Stimulated activated CD4-positive, alpha-beta T cell treated with anti-CD3 and anti-CD28 coated beads, Interleukin-15, amount 100 ng/mL, for 48 hours (primary cell): ENCODE measurements around the gene SPNS3.

Source experiments
- DNase-seq, 2 donors: peaks; one replicate each; pipeline ENCODE4 v3.0.0-alpha.2; 2020; ENCODE audit warnings: low read depth in 2 of 2

The SPNS3 gene

GRCh38 chr17:4426499-4427208, 7.1 kb upstream of the SPNS3 start:
- DNase-seq = no peak

DNA sequence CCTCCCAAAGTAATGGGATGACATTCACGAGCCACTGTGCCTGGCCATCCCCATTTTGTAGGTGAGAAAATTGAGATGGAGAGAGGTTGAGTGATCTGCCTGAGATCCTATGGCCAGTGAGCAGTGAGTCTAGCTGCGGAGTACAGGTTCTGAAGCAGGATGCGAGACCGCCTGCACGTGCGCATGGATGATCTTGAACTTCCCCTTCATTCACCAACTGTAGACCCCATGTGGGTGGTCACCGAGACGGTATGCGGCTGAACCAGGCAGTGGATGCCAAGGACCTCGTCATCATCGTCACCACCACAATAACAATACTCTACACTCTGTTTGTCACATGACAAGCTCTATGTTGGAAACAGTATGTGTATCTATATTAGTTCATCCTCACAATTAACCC, 6.2 kb upstream of the SPNS3 start:
- DNase-seq = no peak

GRCh38 chr17:4436381-4436780, 2.6 kb downstream of the SPNS3 start:
- DNase-seq = no peak

DNA sequence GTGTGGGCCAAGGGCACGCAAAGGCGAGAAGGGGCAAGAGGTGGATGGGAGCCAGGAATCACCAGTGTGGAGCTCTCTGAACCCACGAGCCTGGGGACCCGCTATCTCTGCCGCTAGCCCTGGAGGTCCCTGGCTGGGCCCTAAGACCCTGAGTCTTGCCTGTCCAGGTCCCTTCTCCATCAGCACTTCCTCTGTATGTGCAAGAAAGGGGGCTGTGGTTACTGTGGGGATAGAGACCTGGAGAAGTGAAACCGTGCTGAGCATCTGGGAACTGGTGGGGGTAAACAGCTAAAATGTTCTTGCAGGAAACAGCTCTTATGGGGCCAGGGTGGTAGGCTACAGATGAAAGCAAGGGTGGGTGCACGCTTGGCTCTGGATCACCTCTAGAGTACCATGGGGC, 3.1 kb downstream of the SPNS3 start:
- no peak for DNase-seq

- no peak for DNase-seq
Measured at GRCh38 chr17:4438162-4438944, 4.6 kb downstream of the SPNS3 start.

- DNase-seq = no peak
Measured at GRCh38 chr17:4440021-4440420, 6.3 kb downstream of the SPNS3 start.

- DNase-seq = no peak
Measured at GRCh38 chr17:4440690-4441686, 7.2 kb downstream of the SPNS3 start.

GRCh38 chr17:4442582-4442981, 8.8 kb downstream of the SPNS3 start:
- DNase-seq = no peak

DNA sequence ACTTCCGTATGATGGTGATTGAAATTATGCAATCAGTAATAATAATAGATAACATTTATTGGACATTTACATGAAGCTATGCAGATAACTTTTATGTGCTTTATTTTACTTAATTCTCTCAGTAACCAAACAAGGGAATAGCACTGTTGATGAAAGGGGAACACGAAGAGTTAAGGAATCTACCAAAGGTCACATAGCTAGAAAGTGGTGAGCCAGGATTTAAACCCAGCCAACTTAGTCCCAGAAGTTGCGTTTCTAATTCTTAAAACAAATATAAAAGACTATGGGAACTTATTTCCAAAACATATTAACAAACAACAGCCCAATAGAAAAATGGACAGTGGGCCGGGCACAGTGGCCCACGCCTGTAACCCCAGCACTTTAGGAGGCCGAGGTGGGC, 9.7 kb downstream of the SPNS3 start:
- DNase-seq = no peak

DNA sequence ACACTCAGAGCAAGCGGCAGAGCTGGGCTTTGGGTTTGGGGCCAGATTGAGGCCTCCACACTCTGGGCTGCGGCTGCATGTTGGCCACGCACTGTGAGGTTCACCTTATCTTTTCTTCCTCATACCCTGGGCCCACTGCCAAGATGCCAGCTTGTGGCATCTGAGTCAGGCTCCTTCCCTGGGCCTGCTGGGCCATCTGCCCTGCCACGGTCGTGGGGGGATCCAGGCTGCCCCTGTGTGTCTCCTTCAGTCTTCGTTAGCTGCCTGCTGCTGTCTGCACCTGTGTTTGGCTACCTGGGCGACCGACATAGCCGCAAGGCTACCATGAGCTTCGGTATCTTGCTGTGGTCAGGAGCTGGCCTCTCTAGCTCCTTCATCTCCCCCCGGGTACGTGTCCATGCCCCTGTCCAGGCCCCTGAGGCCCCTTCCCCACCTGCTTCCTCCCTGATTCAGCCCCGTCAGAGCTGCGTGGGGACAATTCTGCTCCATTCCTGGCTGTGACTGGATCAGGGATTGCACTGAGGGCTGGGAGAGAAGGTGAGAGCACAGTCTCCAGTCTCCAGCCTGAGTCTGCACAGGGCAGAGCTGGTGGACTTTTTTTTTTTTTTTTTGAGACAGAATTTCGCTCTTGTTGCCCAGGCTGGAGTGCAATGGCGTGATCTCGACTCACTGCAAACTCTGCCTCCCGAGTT, 11.2 kb downstream of the SPNS3 start:
- no peak for DNase-seq

DNA sequence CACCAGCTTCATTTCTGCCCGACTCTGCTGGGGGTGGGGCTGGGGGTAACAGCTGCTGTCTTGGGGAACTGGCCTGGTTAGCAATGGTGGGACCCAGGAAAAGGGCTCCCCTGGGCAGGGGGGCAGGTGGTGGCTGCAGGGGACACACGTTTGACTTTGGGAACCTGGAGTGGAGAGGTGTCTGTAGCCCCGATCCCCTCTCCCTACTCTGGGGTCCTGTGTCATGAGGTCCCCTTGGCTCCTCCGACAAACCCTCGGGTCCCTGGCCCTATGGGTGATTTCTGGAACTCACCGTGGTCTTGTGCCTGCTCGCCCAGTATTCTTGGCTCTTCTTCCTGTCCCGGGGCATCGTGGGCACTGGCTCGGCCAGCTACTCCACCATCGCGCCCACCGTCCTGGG, 12.0 kb downstream of the SPNS3 start:
- DNase-seq = no peak

GRCh38 chr17:4446326-4447071, 12.8 kb downstream of the SPNS3 start:
- no peak for DNase-seq

GRCh38 chr17:4448197-4448980, 14.6 kb downstream of the SPNS3 start:
- DNase-seq = no peak

DNA sequence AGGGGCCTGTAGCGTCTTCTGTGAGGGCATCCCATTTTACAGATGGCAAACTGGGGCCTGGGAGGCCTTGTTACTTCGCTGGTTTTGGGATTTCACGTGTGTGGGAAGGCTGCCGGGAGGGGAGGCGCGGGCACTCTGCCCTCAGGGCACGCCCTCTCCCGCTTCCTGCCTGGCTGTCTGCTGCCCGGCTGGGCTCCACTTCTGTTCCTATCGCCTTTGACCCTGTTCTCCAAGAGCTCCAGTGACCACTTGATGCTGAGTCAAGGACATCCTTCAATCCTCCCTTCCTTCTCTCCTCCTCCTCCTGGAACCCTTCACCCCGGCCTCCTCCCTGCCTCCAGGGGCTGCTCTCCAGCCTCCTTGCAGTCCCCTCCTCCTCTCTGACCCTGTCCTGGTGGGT, 16.0 kb downstream of the SPNS3 start:
- no peak for DNase-seq

GRCh38 chr17:4450710-4451316, 17.1 kb downstream of the SPNS3 start:
- no peak for DNase-seq

DNA sequence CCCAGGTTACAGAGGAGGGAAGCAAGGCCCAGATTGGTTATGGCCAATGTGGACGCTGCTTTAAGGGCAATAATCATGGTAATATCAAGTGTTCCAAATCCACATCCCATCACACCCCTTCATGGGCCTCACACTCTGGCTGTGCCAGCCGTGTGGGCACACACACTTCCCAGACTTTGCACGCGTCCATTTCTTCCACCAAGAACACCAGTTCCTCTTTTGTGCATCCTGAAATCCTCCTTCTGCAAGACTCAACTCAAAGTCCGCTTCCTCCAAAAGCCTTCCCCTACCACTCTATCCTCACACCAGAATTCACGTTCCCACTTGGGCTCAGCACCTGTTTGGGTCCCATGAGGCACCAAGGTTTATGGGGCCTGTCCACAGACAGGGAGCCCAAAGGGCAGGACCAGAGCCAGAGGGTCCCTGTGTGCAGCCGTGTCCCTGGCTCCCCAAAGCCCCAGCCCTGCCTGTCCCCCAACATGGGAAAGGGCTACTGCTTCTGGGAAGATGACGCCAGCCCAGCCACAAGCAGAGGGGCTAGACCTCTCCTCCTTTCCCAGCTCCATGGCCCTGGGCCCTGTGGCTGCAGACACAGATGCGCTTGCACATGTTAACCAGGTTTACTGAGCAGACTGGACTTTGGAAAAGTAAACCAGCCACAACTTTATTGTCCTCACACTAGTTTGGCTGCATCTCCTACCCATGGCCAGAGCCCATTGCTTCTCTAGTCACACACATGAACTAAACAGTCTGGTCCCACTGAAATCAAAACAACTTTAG, 20.3 kb downstream of the SPNS3 start:
- no peak for DNase-seq

- DNase-seq = no peak
Measured at GRCh38 chr17:4460661-4461060, 26.9 kb downstream of the SPNS3 start.

- DNase-seq = no peak
Measured at GRCh38 chr17:4463818-4464476, 30.2 kb downstream of the SPNS3 start.
